ENCODE data around the gene ZCCHC3.

The ZCCHC3 gene

DNA sequence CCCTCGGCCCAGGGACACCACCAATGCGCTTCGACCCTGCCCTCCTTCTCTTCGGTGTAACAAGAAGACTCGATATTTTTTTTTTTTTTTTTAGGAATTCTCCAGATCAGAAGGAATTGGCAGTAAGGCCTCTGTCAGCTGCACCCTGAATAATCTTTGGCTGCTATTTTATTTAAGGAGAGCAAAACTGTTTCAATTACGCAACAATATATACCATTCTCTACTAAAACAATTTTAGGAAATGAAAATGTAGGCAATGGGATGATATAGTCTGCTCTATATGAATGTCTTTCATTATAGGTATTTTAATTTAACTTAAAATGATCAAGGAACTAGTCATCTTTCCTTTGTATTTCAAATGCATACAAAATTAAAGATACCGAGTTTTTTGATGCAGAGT, 13.3 kb downstream of the ZCCHC3 start:
- CTCF ChIA-PET: interaction anchor here (0.7 to 3.9 kb wide), 5 partner anchors 10 to 20 kb away, joined by 3 to 11 read pairs (median 5); no protein-coding TSS in a partner anchor

DNA sequence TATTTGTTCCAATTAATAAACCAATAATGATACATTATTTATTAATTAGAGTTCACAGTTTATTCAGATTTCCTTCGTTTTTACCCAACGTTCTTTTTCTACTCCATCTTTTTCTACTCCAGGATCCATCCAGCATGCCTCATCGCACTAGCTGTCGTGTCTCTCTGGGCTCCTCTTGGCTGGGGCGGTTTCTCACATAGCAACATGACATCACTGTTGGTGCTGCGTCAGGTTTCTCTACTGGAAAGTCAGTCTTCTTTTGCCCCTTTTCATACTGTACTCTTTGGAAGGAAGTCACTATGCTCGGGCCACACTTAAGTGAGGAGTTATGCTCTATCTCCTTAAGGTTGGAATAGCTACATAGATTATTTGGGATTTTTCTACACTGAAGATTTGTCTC, 14.2 kb downstream of the ZCCHC3 start:
- ChIA-PET CTCF (interaction anchor here (1.1 to 3.9 kb wide), 4 partner anchors 11 to 45 kb away, joined by 3 to 11 read pairs (median 5); no protein-coding TSS in a partner anchor), POLR2A (no interaction called here)
- DNase-seq (ENCODE audit: extremely low spot score): no peak
- TF ChIP-seq, protein P1, sequence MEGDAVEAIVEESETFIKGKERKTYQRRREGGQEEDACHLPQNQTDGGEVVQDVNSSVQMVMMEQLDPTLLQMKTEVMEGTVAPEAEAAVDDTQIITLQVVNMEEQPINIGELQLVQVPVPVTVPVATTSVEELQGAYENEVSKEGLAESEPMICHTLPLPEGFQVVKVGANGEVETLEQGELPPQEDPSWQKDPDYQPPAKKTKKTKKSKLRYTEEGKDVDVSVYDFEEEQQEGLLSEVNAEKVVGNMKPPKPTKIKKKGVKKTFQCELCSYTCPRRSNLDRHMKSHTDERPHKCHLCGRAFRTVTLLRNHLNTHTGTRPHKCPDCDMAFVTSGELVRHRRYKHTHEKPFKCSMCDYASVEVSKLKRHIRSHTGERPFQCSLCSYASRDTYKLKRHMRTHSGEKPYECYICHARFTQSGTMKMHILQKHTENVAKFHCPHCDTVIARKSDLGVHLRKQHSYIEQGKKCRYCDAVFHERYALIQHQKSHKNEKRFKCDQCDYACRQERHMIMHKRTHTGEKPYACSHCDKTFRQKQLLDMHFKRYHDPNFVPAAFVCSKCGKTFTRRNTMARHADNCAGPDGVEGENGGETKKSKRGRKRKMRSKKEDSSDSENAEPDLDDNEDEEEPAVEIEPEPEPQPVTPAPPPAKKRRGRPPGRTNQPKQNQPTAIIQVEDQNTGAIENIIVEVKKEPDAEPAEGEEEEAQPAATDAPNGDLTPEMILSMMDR (IDR thresholded peaks at IDR 0.05; ENCODE audit: control extremely low read depth, extremely low read depth, low read depth, missing control alignments): no peak

More for the DNA sequence above, 13.3 kb downstream of the ZCCHC3 start:
- TF ChIP-seq, protein P1 (IDR thresholded peaks at IDR 0.05; ENCODE audit: control extremely low read depth, extremely low read depth, low read depth, missing control alignments): no peak
- no peak for DNase-seq (ENCODE audit: extremely low spot score)
- POLR2A ChIA-PET: interaction anchor here (1.4 kb wide), 1 partner anchor 11 kb away, joined by 7 read pairs; no protein-coding TSS in a partner anchor

DNA sequence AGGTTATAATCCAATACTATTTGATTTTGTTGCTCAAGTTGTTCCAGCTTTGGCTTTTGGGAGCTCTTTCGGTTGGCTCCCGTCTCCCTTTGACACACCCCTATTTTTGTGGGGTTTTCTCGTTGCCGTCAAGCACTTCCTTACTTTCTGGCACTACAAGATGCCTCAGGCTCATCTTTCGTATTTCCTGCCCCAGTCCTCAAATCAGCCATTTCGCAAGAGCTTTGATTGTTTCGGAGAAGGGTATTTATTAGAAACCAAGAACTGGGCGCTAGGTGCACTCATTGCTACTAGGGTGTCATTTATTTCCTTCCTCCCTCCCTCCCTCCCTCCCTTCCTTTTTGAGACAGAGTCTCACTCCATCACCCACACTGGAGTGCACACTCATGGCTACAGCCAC, 14.7 kb downstream of the ZCCHC3 start:
- TF ChIP-seq, protein P1 (IDR thresholded peaks at IDR 0.05; ENCODE audit: control extremely low read depth, extremely low read depth, low read depth, missing control alignments): no peak
- POLR2A ChIA-PET: no interaction called here
- no peak for DNase-seq (ENCODE audit: extremely low spot score)
- CTCF ChIA-PET: interaction anchor here (1.1 to 1.7 kb wide), 5 partner anchors 11 to 46 kb away, joined by 3 to 6 read pairs (median 4); no protein-coding TSS in a partner anchor

DNA sequence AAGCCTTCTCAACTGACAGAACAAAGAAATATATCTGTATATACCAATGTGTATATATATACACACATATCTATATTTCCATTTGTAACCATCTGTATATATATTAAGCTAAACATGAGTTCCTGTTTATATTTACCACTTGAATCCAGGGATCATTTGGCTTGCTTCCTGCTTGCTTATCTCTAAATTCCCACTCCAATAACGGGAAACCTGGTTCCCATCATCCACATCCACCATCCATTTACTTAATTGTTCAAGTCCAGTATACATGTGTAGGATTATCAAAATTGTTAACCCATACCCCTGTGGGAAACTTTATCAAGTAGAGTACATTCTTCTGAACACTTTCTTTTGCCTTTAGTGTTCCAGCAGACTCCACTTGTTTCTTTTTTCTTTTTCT, 15.5 kb downstream of the ZCCHC3 start:
- ChIA-PET CTCF (interaction anchor here (1.4 to 1.7 kb wide), 4 partner anchors 10 to 47 kb away, joined by 3 to 6 read pairs (median 4); no protein-coding TSS in a partner anchor), POLR2A (no interaction called here)
- TF ChIP-seq, protein P1 (IDR thresholded peaks at IDR 0.05; ENCODE audit: control extremely low read depth, extremely low read depth, low read depth, missing control alignments): no peak
- DNase-seq (ENCODE audit: extremely low spot score): no peak

DNA sequence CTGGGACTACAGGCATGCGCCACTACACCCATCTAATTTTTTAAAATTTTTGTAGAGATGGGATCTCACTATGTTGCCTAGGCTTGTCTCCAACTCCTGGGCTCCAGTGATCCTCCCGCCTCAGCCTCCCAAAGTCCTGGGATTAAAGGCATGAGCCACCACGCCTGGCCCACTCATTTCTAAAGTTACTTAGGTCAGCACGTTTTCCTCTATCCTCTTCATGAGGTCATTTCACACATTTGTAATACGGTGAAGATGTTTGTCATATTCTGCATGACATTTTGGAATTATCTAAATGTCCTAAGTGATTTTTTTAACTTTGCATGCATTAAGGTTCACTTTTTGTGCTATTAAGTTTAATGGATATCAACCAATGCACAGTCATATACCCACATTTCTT, 16.0 kb downstream of the ZCCHC3 start:
- ChIA-PET CTCF (interaction anchor here (1.4 to 1.7 kb wide), 3 partner anchors 10 to 31 kb away, joined by 3 to 6 read pairs (median 4); no protein-coding TSS in a partner anchor), POLR2A (no interaction called here)
- TF ChIP-seq, protein P1 (IDR thresholded peaks at IDR 0.05; ENCODE audit: control extremely low read depth, extremely low read depth, low read depth, missing control alignments): no peak
- no peak for DNase-seq (ENCODE audit: extremely low spot score)

DNA sequence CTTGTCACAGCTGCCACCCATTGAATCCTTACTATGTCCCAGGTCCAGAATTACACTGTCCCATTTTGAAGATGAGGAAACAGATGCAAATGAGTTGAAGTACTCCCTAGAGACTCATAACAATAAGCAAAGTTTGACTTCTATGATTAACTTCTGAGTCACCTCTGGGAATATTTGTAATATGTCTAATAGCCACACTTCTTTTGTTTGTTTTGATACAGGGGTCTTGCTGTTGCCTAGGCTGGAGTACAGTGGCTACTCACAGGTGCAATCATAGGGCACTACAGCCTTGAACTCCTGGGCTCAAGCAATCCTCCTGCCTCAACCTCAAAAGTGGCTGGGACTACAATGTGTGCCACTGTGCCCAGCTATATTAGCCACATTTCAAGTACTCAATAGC, 16.6 kb downstream of the ZCCHC3 start:
- POLR2A ChIA-PET: no interaction called here
- CTCF ChIA-PET: no interaction called here
- TF ChIP-seq, protein P1 (IDR thresholded peaks at IDR 0.05; ENCODE audit: control extremely low read depth, extremely low read depth, low read depth, missing control alignments): no peak
- DNase-seq (ENCODE audit: extremely low spot score): no peak
